GM19351 (cell line): ENCODE data around the gene DHX34.
"Not testable (repeated sequence)": the region's sequence is repeated elsewhere in the genome, so short reads cannot be mapped to it uniquely, and the experiment has no call there.

Source experiments
- ATAC-seq: cut with Tn5 transposase; IDR thresholded peaks from one replicate; pipeline ENCODE4 v1.9.1; 2021; ENCODE audit warnings: mild to moderate bottlenecking, moderate library complexity; ENCODE audit not compliant: unreplicated experiment

The DHX34 gene

DNA sequence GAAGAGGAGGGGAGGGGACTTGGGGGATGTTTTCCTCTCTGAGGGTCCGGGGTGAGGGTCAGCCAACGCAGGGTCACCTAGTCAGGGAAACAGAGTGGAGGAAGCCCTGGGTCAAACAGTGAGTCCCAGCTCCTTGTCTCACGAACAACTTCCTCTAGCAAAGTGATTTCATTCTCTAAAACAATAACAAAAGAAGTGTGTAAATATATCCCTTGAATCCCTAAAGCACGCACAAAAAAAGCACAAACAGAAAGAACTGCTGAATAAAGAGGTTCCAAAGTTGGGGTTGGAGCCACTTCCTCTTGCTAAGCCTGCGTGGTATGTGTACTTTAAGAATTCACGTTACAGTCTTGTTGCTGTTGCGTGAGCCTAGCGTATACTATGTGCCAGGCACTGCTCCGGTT, 18.6 kb upstream of the DHX34 start:
- ATAC-seq: no peak

- ATAC-seq: no peak
Observed at GRCh38 chr19:47331490-47331889, 17.6 kb upstream of the DHX34 start.

DNA sequence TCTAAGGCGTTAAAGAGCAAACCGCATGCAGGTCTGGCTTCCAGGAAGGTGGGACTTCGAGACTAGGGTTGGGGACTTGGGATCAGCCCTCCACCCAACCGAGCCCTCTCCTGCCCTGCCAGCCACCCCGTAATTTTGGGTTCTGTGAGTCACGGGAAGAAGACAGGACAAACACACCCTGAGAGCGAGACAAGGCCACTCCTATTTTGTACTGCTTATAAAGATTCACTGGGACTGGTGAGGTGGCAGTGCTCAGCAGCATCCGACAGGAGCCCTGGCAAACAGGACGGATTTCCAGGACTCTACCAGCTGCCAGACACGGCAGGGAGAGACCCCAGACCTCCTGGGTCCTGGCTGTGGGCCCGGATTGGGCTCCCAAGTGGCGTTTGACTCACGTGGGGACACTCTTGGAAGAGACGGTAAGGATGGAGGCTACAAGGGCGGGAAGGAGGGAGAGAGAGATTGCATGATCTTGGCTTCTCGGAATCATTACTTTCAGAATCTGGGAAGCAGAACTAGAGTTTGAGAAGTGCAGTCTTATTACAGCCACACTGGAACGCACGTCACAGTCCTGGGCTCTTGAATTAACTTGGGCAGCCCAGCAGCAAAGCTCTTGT, 17.1 kb upstream of the DHX34 start, which contains the start of gene C5AR2:
Gene C5AR2 (plus strand): TSS at position 245 of the 617 bp plus-strand sequence. CDS start 8,625 bp downstream, outside the sequence.
- ATAC-seq: no peak

GRCh38 chr19:47336765-47337718, 12.1 kb upstream of the DHX34 start:
- ATAC-seq: not testable (repeated sequence)

DNA sequence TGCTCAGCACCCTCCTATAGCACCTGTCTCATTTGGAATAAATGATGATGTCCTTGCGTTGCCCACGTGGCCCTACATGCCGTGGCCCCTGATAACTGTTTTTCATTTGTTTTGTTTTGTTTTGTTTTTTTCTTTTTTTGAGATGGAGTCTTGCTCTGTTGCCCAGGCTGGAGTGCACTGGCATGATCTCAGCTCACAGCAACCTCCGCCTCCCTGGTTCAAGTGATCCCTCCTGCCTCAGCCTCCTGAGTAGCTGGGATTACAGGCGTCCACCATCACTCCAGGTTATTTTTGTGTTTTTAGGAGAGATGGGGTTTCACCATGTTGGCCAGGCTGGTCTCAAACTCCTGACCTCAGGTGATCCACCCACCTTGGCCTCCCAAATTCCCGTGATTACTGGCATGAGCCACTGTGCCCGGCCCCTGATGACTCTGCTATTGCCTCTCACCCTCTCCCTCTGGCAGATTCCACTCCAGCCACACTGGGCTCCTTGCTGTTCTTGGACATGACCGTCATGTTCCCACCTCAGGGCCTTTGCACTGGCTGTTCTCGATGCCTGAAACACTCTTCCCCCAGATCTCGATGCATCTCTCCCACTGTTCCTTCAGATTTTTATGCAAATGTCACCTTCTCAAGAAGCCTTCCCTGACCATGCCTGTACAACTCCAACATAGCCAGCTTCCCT, 9.8 kb upstream of the DHX34 start:
- no peak for ATAC-seq

GRCh38 chr19:47340477-47341208, 8.5 kb upstream of the DHX34 start:
- no peak for ATAC-seq

- no peak for ATAC-seq
Observed at GRCh38 chr19:47341734-47342133, 7.4 kb upstream of the DHX34 start.

DNA sequence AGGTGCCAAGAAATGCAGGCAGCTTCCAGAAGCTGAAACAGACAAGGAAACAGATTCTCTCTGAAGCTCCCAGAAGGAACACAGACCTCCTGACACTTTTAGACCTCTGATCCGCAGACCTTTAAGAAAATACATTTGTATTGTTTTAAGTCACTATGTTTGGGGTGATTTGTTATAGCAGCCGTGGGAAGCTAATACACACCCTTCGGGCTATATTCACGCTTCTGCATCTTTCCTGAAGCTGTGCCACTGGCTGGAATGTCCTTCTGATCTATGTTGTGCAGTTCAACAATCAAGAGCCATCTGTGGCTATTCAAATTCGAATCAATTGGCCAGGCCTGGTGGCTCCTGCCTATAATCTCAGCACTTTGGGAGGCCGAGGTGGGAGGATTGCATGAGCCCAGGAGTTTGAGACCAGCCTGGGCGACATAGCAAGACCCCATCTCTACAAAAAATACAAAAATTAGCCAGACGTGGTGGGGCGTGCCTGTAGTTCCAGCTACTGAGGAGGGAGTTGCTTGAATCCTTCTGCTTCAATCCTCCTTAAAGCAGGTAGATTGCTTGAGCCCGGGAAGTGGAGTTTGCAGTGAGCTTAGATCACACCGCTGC, 5.8 kb upstream of the DHX34 start:
- no peak for ATAC-seq

DNA sequence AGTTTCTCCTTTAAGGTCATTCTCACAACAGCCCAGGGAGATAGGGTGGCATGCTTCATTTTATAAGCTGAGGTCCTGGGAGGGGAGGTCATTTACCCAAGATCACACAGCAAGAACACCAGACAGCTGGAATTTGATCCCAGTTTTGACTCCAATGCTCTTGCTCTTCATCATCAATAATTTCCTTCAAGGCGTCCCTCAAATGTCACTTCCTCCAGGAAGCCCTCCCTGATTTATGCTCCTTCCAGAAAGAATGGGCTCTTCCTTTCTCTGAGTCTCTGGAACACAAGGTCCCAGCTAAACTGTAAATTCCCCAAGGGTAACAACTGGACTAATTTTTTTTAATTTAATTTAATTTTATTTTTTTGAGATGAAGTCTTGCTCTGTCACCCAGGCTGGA, 4.7 kb upstream of the DHX34 start:
- ATAC-seq: no peak

DNA sequence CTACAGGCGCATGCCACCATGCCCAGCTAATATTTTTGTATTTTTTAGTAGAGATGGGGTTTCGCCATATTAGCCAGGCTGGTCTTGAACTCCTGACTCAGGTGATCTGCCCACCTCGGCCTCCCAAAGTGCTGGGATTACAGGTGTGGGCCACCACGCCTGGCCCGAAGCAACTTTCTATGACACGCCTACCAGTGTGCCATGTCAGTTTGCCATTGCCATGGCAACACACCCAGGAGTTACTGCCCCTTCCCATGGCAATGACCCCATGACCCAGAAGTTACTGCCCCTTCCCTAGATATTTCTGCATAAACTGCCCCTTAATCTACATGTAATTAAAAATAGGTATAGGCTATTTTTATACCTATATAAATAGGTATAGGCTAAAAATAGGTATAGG, 3.1 kb upstream of the DHX34 start:
- not testable (repeated sequence) for ATAC-seq

DNA sequence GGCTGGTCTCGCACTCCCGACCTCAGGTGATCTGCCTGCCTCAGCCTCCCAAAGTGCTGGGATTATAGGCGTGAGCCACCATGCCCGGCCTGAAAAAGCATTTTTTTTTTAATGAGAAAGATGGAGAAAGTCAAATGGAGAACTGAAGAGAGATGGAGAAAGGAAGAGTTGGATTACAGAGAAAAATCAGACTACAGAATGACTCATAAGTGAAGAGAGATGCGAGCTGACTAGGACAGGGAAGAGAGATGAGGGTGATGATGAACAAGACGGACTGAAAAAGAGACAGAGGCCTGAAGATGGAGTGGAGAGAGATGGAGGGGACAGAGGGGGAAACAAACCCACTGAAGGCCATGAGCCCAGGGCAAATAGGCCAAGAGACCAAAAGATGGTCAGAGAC, 1.5 kb downstream of the DHX34 start:
- no peak for ATAC-seq

DNA sequence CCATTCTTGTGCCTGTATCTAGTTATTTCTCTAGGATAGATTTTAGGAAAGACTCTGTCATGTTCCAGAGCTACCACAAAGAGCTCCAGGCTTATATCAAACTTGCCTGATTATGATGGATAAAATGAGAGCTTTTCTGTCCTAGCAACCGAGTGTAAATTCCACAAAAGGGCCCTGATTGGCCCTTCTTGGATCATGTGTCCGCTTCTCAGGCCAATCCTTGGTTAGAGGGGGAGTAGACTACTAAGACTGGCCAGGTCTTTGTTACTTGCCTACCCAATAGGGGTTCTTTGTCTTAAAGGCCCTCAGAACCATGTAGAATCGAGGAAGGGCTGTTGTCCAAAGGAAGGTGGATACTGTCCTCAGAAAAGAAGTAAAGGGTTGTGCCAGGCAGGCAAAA, 2.4 kb downstream of the DHX34 start:
- ATAC-seq: no peak

- no peak for ATAC-seq
Observed at GRCh38 chr19:47352095-47352494, 3.0 kb downstream of the DHX34 start.

- ATAC-seq: no peak
Observed at GRCh38 chr19:47353307-47353712, 4.2 kb downstream of the DHX34 start.

DNA sequence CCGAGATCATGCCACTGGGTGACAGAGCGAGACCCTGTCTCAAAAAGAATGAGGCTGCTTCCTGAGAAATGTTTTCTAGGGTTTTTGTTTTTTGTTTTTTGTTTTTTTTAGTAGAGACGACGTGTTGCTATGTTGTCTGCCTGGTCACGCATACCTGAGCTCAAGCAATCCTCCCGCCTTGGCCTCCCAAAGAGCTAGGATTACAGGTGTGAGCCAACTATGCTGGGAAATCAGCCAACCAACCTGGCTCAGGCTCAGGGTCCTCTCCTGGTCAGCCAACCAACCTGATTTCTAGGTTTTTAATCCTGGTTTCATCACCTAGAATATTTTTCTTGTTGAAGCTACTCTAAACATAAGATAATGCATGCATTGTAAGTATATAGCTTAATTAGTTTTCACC, 7.8 kb downstream of the DHX34 start:
- no peak for ATAC-seq

DNA sequence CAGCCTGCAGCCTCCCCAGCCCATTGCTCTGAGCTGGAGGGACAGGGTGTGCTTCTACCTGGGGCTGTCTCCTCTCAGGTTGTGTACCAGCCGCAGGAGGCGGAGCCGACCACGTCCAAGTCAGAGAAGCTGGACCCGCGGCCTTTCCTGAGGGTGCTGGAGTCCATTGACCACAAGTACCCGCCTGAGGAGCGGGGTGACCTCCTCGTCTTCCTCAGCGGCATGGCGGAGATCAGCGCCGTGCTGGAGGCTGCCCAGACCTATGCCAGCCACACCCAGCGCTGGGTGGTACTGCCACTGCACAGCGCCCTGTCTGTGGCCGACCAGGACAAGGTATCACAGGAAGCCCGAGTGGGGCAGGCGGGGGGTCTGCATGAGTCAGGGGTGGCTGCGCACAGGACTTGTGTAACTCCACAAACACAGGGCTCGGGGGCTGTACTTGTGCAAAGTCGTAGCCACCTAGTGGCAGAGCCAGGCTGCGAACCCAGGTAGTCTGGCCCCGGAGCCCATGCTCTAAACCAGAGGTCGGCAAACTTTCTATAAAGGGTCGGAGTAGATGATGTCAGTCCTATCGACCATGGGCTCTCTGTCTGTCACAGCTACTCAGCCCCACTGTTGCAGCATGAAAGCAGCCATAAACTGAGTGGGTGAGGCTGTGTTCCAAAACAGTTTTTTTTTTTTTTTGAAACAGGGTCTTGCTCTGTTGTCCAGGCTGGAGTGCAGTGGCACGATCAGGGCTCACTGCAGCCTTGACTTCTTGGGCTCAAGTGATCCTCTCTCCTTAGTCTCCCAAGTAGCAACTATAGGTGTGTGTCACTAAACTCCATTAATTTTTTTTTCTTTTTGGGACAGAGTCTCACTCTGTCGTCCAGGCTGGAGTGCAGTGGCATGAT, 8.9 kb downstream of the DHX34 start:
- no peak for ATAC-seq

GRCh38 chr19:47358936-47359335, 9.8 kb downstream of the DHX34 start:
- no peak for ATAC-seq

DNA sequence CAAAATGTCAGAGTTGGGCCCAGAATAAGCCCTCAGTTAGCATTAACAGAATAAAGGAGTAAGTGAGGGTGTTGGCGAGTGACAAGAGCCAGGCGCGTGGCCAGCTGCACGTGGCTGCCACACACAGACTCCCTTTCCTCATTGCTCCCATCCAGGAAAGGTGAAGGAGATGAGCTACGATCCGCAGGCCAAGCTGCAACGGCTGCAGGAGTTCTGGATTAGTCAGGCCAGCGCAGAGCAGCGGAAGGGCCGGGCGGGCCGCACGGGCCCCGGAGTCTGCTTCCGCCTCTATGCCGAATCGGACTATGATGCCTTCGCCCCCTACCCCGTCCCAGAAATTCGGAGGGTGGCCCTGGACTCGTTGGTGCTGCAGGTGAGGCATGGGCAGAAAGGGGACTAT, 13.2 kb downstream of the DHX34 start:
- no peak for ATAC-seq

DNA sequence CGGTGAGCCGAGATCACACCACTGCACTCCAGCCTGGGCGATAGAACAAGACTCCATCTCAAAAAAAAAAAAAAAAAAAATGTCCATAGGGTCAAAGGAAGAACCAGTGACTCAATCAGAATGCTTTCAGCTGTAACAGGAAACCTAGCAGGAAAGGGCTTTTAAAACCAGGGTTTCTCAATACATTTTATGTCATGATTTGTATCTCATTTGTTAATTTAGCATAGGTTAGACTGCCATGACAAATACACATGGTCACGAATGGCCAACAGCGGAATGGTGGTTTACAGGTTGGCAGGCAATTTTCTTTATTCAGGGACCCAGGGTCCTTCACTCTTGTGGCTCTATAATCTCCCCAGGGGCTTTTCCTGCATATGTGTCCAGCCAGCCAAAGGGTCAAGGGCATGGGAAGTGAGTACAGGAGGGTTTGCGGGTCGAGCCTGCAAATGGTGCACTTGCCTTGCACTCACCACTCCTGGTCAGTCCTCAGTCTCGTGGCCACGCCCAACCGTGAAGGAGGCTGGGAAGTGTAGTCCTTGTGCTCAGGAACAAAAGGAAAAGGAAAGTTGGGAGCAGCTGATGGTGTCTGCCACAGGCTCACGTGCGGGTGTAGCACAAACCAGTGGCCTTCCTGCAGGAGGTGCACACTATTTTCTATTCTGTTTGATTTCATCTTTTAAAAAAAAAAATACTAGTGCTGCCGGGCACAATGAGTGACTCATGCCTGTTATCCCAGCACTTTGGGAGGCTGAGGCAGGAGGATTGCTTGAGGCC, 14.8 kb downstream of the DHX34 start:
- no peak for ATAC-seq
